Spleen (tissue), 11 donors: ENCODE results near the gene TTC39A. TPM values are rescaled to one million over a fixed set of nuclear protein-coding genes. Genes with fewer than 3 reads are reported as not detected.
"Not testable (repeated sequence)": the region's sequence is repeated elsewhere in the genome, so short reads cannot be mapped to it uniquely, and the experiment has no call there.

Experiments
- DNase-seq: peaks from one replicate; pipeline ENCODE4 v3.0.0-alpha.2; 2020
- H3K27ac ChIP-seq, 8 donors: fragments of 200-600 bp; sonication (generic) in 7 of 8; 1 replicate in 4 of 8; 2 replicates in 4 of 8; pipeline versions ENCODE4 v1.5.0 to v1.8.0; 2016 to 2021; ENCODE audit warnings: inconsistent platforms in 4 of 8, mild to moderate bottlenecking in 4 of 8, moderate library complexity in 1 of 8
- H3K27me3 ChIP-seq, 7 donors: fragments of 200-600 bp; sonication (generic) in 6 of 7; replicated peaks in 1 of 7; 1 replicate in 4 of 7; 2 replicates in 3 of 7; pipeline versions ENCODE4 v1.5.0 to v1.8.0; 2016 to 2021; ENCODE audit warnings: inconsistent platforms in 3 of 7, mild to moderate bottlenecking in 1 of 7
- H3K36me3 ChIP-seq, 6 donors: fragments of 200-600 bp; sonication (generic) in 5 of 6; 1 replicate in 4 of 6; 2 replicates in 2 of 6; pipeline versions ENCODE4 v1.5.0 to v1.8.0; 2016 to 2021; ENCODE audit warnings: inconsistent platforms in 2 of 6
- H3K4me1 ChIP-seq, 6 donors: fragments of 200-600 bp; sonication (generic) in 5 of 6; 1 replicate in 3 of 6; 2 replicates in 3 of 6; pipeline versions ENCODE4 v1.5.0 to v1.8.0; 2016 to 2021; ENCODE audit warnings: inconsistent platforms in 3 of 6
- H3K4me3 ChIP-seq, 8 donors: fragments of 200-600 bp; sonication (generic) in 7 of 8; 1 replicate in 4 of 8; 2 replicates in 4 of 8; pipeline versions ENCODE4 v1.5.0 to v1.8.0; 2016 to 2021; ENCODE audit warnings: inconsistent platforms in 4 of 8, mild to moderate bottlenecking in 4 of 8, moderate library complexity in 2 of 8
- H3K9me3 ChIP-seq, 8 donors: fragments of 200-600 bp; sonication (generic) in 7 of 8; 1 replicate in 4 of 8; 2 replicates in 4 of 8; pipeline versions ENCODE4 v1.5.0 to v1.8.0; 2016 to 2021; ENCODE audit warnings: inconsistent platforms in 4 of 8
- CTCF ChIP-seq, 11 experiments: fragments of 200-600 bp in 7 of 11; fragments of 450-650 bp in 4 of 11; sonication (generic) in 4 of 11; IDR thresholded peaks in 8 of 11; conservative IDR thresholded peaks in 3 of 11; 1 replicate in 7 of 11; 2 replicates in 4 of 11; pipeline versions ENCODE4 v1.4.0 to v1.8.0; 2016 to 2021; ENCODE audit warnings: antibody characterized with exemption in 11 of 11, inconsistent platforms in 4 of 11, mild to moderate bottlenecking in 1 of 11
- POLR2A ChIP-seq, 3 donors: fragments of 450-650 bp; IDR thresholded peaks; one replicate each; pipeline ENCODE4 v1.5.1; 2017; ENCODE audit warnings: antibody characterized with exemption in 3 of 3, mild to moderate bottlenecking in 1 of 3
- POLR2AphosphoS5 ChIP-seq, 3 donors: sonication (generic); formaldehyde crosslinking; IDR thresholded peaks; one replicate each; pipeline ENCODE4 v1.5.1; 2017; ENCODE audit warnings: antibody characterized with exemption in 3 of 3
- WGBS, 5 donors: extraction: QIAGEN DNeasy Blood & Tissue Kit in 3 of 5; methylation state at CpG; one replicate each; pipeline versions ENCODE4 v1.1.5 to v1.1.7; 2013 to 2018; 5-methylcytosine and 5-hydroxymethylcytosine counted together
- intact Hi-C: fragments of 100-400 bp; cut with DNase I; formaldehyde crosslinking; loops from one replicate; pipeline ENCODE4 v1.15.0; 2023; ENCODE audit warnings: low total_unique reads
- polyA plus RNA-seq, 3 donors: library from polyadenylated mRNA; stranded (reverse); fragments of 200-250 nt; gene quantifications; one replicate each; pipeline ENCODE4 v1.2.1, GENCODE V29; 2013
- total RNA-seq, 7 donors: library from RNA; depleted of rRNA in 3 of 7; stranded (reverse); fragments of >200 nt in 3 of 7; fragmentation: NEBNext Ultra II Directional in 4 of 7; extraction: Animal tissue kit (Norgen Biotek cat#: 25700) in 4 of 7; gene quantifications; one replicate each; pipeline versions ENCODE4 v1.1.0 to v1.2.1, GENCODE V29; 2016 to 2021
- donor health status: healthy with polysubstance abuse.
- donor health status: DM: no; HTN: no; CAD: no; lungs with moderate emphysema.
- donor health status: DM: no; HTN: no; CAD: no.
- donor health status: Bipolar disorder and iron deficiency.
- donor health status: healthy.
- donor health status: DM: no; HTN: no; CAD: no.
- donor health status: DM: yes; HTN: yes; CAD: no.

The TTC39A gene
- total and polyA plus RNA-seq, 10 donors = 0.24 to 2.4 (median 0.70) TPM; not detected in 1

DNA sequence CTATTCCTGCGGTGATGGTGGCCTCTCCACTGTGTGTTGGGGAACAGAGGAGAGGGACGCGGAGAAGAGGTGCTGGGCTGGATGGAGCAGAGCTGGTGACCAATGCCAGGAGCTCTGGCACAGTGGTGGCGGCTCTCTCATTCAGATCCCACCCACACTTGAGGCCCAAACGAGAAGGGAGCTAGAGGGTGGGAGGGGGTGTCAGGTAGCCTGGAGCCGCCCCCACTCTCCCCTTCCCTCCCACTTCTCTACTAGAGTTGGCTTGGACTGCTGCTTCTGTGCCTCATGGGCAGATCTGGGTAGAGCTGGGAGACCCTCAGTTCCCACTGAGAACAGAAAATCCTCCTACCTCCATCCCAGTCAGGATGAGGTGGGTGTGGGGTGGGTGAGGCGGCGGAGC, 3.5 kb downstream of the TTC39A start:
- 79 to 87% (median 81%) methylated on average over 7 to 8 of the region's 8 CpGs for WGBS, 5 donors
- intact Hi-C loops = no loop called here
- Histone ChIP-seq H3K4me3 (no peak overlapping the region), H3K27me3 (peaks cover 0 to 38% (median 16%) of the 10 kb centered on the region in 7 donors), H3K9me3 (no peaks in the 10 kb centered on the region), H3K36me3 (no peaks in the 10 kb centered on the region), H3K27ac (no peak overlapping the region), H3K4me1 (peaks cover 0 to 20% (median 8%) of the 10 kb centered on the region in 6 donors)
- no peak for DNase-seq
- no peak for TF ChIP-seq POLR2AphosphoS5 (IDR thresholded peaks at IDR 0.05)
- TF ChIP-seq POLR2A (IDR thresholded peaks at IDR 0.05) = no peak
- no peak for TF ChIP-seq CTCF (IDR thresholded peaks at IDR 0.05 in 8 of 11, conservative IDR thresholded peaks at IDR 0.05 in 3 of 11)

GRCh38 chr1:51325878-51326755, 4.2 kb downstream of the TTC39A start:
- TF ChIP-seq POLR2AphosphoS5 (IDR thresholded peaks at IDR 0.05) = no peak
- no peak for TF ChIP-seq POLR2A (IDR thresholded peaks at IDR 0.05)
- no peak for TF ChIP-seq CTCF (IDR thresholded peaks at IDR 0.05 in 8 of 11, conservative IDR thresholded peaks at IDR 0.05 in 3 of 11)
- Histone ChIP-seq H3K36me3 (no peaks in the 10 kb centered on the region), H3K27ac (no peak overlapping the region), H3K4me3 (no peak overlapping the region), H3K27me3 (peaks cover 0 to 31% (median 15%) of the 10 kb centered on the region in 7 donors), H3K4me1 (peaks cover 0 to 14% (median 8%) of the 10 kb centered on the region in 6 donors), H3K9me3 (no peaks in the 10 kb centered on the region)
- DNase-seq = no peak
- intact Hi-C loops = no loop called here
- 74 to 88% (median 83%) methylated on average over 15 to 16 of the region's 16 CpGs for WGBS, 5 donors

- peaks cover 0 to 24% (median 8%) of the 10 kb centered on the region in 7 donors for H3K27me3 ChIP-seq
- intact Hi-C loops = no loop called here
- WGBS, 5 donors = 72 to 83% (median 75%) methylated on average over 1 of the region's 1 CpG
- H3K36me3 ChIP-seq = no peaks in the 10 kb centered on the region
- TF ChIP-seq POLR2A (IDR thresholded peaks at IDR 0.05) (no peak), CTCF (IDR thresholded peaks at IDR 0.05 in 8 of 11, conservative IDR thresholded peaks at IDR 0.05 in 3 of 11) (no peak), POLR2AphosphoS5 (IDR thresholded peaks at IDR 0.05) (no peak)
- DNase-seq = no peak
- H3K4me1 ChIP-seq = peaks cover 0 to 7% (median 2%) of the 10 kb centered on the region in 6 donors
- no peaks in the 10 kb centered on the region for H3K9me3 ChIP-seq
- H3K4me3 ChIP-seq = no peak overlapping the region
- H3K27ac ChIP-seq = no peak overlapping the region
These were observed 5.0 kb downstream of the TTC39A start for GRCh38 chr1:51325391-51325790.

GRCh38 chr1:51325011-51325385, 5.4 kb downstream of the TTC39A start:
- intact Hi-C loops, DNase-seq, H3K4me1 ChIP-seq, H3K27ac ChIP-seq, H3K9me3 ChIP-seq, H3K4me3 ChIP-seq, H3K36me3 ChIP-seq: not testable (repeated sequence)
- peaks cover 0 to 22% (median 7%) of the 10 kb centered on the region in 7 donors for H3K27me3 ChIP-seq
- WGBS, 5 donors = 92 to 97% (median 95%) methylated on average over 8 of the region's 8 CpGs
